ENCODE results near the gene MYBPHL.

DNA sequence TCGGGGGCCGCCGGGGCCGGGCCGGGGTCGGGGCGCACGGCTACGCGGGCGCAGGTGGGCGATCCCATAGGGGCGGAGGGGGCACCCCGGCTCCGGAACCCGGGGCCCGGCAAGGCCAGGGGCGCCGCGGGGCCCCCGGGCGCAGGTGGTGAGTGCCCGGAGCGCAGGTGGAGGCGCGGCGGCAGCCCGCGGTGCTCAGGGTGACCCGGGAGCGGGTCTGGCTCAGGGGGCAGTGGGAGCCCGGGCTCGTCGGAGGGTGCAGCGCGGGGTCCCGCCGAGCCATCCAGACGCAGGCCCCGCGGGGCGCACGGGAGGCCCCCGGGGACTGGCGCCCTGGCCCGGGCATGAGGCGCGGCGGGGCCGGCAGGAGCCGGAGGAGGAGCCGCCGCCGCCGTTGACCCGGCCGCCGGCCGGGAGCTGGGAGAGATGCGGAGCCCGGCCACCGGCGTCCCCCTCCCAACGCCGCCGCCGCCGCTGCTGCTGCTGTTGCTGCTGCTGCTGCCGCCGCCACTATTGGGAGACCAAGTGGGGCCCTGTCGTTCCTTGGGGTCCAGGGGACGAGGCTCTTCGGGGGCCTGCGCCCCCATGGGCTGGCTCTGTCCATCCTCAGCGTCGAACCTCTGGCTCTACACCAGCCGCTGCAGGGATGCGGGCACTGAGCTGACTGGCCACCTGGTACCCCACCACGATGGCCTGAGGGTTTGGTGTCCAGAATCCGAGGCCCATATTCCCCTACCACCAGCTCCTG lies 57.0 kb downstream of the MYBPHL start:
- TF ChIP-seq POLR2AphosphoS5 (IDR thresholded peaks at IDR 0.05; ENCODE audit: low read depth, low read length): no peak
- TF ChIP-seq, protein P1, sequence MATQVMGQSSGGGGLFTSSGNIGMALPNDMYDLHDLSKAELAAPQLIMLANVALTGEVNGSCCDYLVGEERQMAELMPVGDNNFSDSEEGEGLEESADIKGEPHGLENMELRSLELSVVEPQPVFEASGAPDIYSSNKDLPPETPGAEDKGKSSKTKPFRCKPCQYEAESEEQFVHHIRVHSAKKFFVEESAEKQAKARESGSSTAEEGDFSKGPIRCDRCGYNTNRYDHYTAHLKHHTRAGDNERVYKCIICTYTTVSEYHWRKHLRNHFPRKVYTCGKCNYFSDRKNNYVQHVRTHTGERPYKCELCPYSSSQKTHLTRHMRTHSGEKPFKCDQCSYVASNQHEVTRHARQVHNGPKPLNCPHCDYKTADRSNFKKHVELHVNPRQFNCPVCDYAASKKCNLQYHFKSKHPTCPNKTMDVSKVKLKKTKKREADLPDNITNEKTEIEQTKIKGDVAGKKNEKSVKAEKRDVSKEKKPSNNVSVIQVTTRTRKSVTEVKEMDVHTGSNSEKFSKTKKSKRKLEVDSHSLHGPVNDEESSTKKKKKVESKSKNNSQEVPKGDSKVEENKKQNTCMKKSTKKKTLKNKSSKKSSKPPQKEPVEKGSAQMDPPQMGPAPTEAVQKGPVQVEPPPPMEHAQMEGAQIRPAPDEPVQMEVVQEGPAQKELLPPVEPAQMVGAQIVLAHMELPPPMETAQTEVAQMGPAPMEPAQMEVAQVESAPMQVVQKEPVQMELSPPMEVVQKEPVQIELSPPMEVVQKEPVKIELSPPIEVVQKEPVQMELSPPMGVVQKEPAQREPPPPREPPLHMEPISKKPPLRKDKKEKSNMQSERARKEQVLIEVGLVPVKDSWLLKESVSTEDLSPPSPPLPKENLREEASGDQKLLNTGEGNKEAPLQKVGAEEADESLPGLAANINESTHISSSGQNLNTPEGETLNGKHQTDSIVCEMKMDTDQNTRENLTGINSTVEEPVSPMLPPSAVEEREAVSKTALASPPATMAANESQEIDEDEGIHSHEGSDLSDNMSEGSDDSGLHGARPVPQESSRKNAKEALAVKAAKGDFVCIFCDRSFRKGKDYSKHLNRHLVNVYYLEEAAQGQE (IDR thresholded peaks at IDR 0.05; ENCODE audit: insufficient read depth in 1 of 2, low read depth in 2 of 2, low read length in 2 of 2): no peak
